ENCODE measurements around the gene MYLK.

MYLK gene

GRCh38 chr3:123653221-123653682 lies 230.9 kb downstream of the MYLK start:
- no peak for FAIRE-seq

GRCh38 chr3:123652342-123652984 lies 231.7 kb downstream of the MYLK start:
- FAIRE-seq: peak; percentile 58
- peak; percentile 90 for DNase-seq (ENCODE audit: low spot score)

More at GRCh38 chr3:123653221-123653682, 230.9 kb downstream of the MYLK start:
- DNase-seq (ENCODE audit: low spot score): peak; percentile 64

DNA sequence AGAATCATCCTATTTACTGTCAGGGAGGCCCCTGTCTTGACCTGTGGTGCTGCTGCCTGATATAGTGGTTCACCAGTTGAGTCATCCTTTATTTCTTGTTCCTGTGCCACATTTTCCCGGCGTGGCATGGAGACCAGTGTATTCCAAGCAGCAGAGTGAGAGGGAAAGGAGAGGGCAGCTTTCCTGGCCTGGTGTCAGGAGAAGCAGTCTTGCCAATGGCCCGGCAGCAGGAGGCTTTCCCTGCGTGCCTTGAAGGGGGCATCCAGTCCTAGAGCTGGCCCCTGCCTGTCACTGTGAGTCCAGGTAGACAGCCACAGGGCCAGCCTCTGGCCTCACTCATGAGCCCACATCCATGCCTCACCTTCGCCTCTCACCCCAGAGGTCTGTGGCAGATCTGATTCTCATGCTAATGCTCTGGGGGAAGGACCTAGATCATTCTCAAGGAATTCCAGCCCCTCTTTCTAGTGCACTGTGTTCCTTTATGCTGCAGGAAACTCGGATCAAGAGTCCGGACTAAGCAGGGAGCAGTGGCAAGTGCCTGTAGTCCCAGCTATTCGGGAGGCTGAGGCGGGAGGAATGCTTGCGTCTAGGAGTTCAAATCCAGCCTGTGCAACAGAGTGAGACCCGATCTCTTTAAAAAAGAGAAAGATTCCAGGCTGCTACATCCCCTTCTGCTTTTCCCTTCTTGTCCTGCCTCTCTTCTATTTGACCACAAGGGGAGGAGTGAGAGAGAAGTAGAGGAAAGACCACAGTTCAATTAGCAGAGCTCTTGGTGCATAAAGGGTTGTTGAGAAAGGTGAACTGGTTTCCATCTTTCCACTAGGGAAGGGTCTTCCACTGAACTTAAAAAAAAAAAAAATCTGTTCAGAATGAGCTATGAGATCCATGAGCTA lies 232.4 kb downstream of the MYLK start:
- DNase-seq (ENCODE audit: low spot score): no peak
- no peak for FAIRE-seq

- FAIRE-seq: no peak
- no peak for DNase-seq (ENCODE audit: low spot score)
Measured at GRCh38 chr3:123650101-123650500, 234.0 kb downstream of the MYLK start.

GRCh38 chr3:123648696-123649405 lies 235.3 kb downstream of the MYLK start:
- no peak for FAIRE-seq
- no peak for DNase-seq (ENCODE audit: low spot score)

DNA sequence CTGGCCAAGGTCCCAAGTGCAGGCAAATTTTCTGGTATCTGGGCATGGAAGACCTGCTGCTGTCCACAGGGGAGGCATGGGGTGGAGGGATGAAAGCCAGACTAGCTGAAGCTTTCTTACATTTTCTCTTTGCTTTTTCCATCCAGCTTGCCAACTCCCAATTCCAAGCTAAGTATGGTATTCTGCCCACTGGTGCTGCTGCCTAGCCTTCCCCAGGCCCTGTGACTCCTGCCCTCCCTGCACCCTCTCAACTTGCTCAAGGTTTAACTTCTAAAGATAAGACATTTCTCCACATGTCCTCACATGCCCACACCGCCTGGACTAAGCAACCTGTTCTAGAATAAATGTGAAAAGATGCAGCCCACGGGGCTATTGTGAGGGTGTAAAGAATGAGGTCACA lies 239.8 kb downstream of the MYLK start:
- DNase-seq (ENCODE audit: low spot score) (no peak), FAIRE-seq (no peak)

- DNase-seq (ENCODE audit: low spot score): no peak
- peak; percentile 72 for FAIRE-seq
Measured at GRCh38 chr3:123642957-123643330, 241.2 kb downstream of the MYLK start.

DNA sequence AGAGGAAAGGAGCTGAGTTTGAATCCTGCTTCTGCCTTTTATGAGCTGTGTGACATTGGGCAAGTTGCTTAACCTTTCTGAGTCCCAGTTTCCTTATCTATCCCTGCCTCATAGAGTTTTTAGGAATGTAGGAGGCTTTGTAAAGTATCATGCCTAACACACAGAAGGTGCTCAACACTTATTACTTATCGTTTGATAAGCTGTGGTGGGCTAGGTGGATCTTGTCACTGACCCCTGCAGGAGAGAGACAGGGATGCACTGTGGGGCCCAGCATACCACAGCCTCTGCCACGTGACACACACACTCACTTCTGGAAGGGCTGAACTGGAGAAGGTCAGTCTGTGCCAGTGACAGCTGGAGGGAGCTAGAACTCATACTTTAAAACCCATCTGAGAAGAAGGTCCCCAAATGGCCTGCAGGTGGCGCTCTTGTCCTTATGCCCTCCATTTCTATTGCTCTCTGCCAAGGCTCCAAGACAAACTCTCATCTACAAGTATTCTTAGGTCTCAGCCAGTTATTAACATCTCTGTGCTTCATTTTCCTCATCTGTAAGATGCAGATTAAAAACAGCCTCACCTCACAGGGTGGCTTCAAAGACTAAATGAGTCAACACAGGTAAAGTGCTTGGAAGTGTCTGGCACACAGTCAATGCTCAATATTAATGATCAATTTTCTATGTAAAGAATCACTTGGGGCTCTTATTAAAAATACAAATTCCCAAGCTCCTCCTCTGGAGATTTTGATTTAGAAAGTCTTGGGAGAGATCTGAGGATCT lies 241.8 kb downstream of the MYLK start:
- peak; percentile 93 for FAIRE-seq
- DNase-seq (ENCODE audit: low spot score): peak; percentile 95

- DNase-seq (ENCODE audit: low spot score) (no peak), FAIRE-seq (peak; percentile 44)
Measured at GRCh38 chr3:123641505-123641904, 242.6 kb downstream of the MYLK start.

GRCh38 chr3:123640740-123641462 lies 243.2 kb downstream of the MYLK start:
- no peak for FAIRE-seq

DNA sequence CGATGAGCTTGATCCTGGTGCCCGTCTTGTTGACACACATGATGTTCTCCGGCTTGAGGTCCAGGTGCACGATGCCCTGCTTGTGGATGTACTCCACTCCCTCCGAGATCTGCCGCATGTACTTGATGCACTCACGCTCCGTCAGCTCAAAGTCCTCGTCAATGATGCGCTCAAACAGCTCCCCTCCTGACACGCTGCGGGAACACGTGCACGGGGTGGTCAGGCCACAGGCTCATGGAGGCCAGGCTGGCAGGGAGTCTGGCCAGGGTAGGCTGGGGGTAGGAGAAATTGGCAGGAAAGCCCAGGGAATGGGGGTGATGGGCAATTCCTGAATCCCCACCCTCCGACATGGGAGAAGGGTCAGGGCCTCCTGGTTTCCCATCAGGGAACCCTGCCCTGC lies 243.8 kb downstream of the MYLK start:
- DNase-seq (ENCODE audit: low spot score): no peak
- FAIRE-seq: peak; percentile 5

More at GRCh38 chr3:123640740-123641462, 243.2 kb downstream of the MYLK start:
- DNase-seq (ENCODE audit: low spot score): no peak

DNA sequence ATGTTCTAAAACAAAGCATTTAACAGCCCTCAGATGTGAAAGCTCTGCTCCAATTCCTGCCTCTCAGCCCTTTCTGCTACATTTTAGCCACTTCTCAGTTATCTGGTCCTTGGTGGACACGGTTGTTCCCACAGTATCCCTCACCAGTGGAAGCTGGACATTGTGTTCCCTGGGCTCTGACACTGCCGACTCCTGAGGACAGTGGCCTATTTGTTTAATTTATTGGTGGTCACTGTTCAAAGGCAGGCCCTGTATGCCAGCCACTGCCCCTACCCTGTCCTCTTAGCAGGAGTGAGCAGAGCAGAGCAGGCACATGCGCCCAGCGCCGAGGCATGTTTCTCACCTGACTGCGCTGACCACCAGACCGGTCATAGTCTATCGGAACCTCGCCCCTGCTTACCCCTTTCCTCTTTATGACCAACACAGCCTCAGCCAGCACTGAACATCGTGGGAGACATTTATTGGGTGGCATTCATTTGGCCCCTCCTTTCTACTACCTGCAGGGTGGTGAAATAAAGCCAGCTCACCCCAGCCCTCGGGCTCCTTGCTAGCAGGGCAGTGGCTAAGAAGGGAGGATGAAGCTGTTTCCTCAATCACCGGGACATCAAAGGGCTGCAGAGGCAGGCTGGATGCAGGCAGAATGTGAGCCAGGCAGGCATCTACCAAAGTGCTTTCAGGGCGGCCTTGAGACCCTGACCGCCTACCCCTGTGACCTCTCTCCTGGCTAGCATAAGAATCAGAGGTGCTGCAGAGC lies 245.0 kb downstream of the MYLK start:
- DNase-seq (ENCODE audit: low spot score) (no peak), FAIRE-seq (peak; percentile 84)

DNA sequence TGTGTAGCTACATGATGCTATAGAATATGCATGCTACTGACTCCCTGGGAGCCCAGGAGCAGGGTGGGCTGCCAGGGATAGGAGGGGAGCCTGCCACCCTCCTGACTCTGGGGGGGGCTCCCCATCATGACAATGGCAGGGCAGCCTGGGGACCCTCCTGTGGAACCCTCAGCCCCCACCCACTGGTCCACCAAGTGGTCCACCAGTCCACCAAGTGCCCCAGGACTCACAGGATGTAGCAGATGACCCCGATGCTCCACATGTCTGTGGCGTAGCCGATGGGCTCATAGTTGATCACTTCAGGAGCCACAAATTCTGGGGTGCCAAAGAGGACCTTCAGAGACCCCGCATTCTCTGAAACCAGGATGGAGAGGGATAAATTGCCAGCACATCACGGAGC lies 246.3 kb downstream of the MYLK start:
- no peak for DNase-seq (ENCODE audit: low spot score)
- peak; percentile 20 for FAIRE-seq

DNA sequence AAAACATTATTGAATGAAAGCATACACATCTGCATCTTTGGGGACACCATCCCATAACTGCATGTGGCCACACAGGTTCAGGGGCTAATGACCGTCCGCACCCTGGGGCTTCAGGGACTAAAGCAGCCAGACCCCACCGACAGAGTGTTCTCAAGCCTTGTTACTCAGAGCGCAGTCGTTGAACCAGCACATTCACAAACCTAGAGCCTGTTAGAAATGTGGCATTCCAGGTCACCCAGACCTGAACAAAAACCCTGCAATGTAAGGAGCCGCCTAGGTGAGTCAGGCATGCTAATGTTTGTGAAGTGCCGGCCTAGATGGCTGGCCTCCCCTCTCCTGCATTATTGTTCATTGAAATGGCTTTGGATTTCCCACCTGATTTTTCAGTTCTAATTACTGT lies 247.0 kb downstream of the MYLK start:
- FAIRE-seq (no peak), DNase-seq (ENCODE audit: low spot score) (no peak)

GRCh38 chr3:123636431-123636841 lies 247.7 kb downstream of the MYLK start:
- DNase-seq (ENCODE audit: low spot score) (no peak), FAIRE-seq (no peak)

- no peak for FAIRE-seq
Measured at GRCh38 chr3:123635717-123636116, 248.4 kb downstream of the MYLK start.

GRCh38 chr3:123635217-123635616 lies 248.9 kb downstream of the MYLK start:
- no peak for DNase-seq (ENCODE audit: low spot score)
- no peak for FAIRE-seq

More at GRCh38 chr3:123635717-123636116, 248.4 kb downstream of the MYLK start:
- DNase-seq (ENCODE audit: low spot score): no peak

- FAIRE-seq: no peak
Measured at GRCh38 chr3:123634149-123635051, 249.7 kb downstream of the MYLK start.

DNA sequence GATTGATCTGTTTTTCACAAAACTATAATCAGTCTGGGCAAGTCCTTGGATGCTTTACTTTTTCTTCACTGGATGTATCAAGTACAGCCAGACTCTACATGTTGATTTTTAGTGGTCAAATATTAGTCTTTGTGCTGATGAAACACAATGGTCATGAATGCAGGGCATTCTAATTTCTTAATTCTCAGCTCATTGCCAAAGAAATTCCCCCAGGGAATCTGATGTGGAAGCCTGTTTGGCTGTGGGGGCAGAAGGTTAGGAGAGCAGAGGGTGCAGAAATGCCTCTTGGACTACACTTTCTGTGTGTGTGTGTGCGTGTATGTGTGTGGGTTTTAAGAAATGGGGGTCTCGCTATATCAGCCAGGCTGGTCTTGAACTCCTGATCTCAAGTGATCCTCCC lies 250.6 kb downstream of the MYLK start:
- FAIRE-seq (no peak), DNase-seq (ENCODE audit: low spot score) (no peak)

More at GRCh38 chr3:123634149-123635051, 249.7 kb downstream of the MYLK start:
- DNase-seq (ENCODE audit: low spot score): no peak
